Measurements from ENCODE around the gene ELP2.
"Not testable (repeated sequence)": the region's sequence is repeated elsewhere in the genome, so short reads cannot be mapped to it uniquely, and the experiment has no call there.

Gene ELP2

DNA sequence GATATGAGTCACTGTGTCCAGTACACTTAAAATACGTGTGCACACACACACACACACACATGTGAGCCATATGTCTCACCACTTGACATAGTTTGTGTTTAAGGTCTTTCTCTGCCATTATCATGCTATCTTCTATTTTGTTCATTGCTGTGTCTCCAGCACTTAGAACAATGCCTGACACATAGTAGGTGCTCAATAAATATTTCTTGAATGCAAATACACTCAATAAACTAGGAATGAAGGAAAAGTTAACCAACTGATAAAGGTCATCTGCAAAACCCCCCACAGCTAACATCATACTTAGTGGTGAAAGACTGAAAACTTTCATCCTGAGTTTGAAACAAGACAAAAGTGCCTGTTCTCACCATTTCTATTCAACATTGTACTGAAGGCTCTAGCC, 62.0 kb downstream of the ELP2 start:
- DNase-seq: no peak

DNA sequence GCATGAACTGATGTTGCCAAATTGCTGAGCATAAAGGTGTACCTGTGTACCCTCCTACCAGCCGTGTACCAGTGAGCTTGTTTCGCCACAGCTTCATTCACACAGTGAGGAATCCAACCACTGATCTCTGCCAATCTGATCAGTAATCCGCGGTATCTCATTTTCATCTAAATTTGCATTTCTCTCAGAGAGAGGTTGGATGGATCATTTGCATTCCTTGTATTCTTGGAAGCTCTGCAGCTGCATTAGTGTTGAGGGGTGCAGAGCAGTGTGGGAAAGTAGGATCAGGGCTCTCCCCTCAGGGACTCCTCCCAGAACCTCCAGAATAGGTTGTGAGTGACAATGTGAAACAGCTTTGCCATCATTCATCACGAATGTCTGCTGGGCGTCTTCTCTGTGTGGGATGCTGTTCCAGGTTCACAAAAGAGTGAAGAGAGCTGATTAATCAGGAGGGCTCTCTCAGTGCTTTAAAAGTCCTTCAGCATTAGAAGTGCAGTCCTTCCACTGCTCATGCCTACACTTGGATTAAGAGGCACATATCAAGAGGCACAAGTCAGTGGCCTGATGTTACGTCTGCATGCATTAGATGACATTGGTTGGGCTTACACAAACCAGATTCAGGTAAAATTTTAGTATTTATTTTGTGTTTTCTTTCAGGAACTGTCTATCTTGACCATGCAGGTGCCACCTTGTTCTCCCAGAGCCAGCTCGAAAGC, 65.1 kb downstream of the ELP2 start:
- no peak for DNase-seq

DNA sequence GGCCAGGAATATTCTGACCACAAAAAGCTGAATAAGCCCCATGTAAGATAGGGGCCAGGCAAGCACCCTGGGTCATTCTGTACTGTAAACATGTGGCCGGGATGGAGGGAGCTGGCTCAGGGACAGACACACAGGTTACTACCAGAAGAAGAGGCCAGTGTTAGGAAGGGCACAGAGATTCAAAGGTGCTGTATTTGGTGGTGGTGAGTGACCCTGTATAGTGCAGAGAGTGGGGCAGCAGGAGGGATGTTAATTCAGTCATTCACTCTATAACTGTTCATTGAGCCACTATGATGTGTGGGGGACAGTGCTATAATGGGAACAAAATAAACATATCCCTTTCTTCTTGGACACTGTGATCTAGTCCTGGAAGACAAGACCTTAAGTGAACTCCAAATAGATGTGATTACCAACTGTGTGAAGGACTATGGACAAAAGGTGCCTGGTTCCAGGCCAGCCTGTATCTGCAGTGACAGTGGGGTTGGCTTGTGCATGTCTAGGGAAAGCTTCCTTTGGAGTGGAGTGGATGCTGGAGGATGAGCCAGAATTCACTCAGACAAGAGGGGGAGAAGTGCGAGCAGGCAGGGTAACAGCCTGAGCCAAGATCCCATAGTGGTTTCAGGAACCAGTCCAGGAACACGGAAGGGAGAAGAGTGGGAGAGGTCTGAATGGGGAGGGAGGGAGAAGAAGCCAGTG, 65.9 kb downstream of the ELP2 start:
- DNase-seq: no peak

DNA sequence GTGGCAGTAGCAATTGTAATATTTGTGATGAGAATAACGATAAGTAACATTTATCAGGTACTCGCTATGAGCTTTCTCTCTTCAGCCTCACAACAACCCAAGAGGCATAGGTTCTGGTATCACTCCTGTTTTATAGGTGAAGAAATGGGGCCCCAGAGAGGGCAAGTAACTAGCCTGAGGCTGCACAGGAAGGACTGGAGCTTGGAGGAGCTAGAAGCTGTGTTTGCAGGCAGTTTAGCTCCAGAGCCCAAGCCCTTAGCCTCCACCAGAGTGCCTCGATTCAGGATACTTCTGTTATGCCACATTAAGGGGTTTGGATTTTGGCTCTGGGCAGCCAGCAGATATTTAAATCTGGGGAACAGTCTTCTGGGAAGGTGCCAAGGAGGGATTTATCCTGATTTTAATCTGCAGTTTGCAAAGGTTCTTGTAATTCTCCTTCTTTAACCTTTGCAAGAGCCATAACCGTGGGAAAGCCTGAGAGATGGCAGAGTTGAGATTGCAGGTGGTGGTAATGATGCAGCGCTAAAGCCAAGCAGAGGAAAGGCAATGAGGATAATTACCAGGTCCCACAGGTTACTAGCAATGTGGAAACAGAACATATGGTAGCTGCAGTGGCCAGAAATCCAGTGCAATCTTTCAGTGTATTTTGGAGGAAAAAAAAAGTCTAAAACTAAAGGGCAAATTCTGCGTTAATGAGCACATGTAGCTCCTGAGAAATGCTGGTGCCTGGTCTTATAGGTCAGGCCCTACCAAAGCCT, 66.7 kb downstream of the ELP2 start:
- DNase-seq: no peak

DNA sequence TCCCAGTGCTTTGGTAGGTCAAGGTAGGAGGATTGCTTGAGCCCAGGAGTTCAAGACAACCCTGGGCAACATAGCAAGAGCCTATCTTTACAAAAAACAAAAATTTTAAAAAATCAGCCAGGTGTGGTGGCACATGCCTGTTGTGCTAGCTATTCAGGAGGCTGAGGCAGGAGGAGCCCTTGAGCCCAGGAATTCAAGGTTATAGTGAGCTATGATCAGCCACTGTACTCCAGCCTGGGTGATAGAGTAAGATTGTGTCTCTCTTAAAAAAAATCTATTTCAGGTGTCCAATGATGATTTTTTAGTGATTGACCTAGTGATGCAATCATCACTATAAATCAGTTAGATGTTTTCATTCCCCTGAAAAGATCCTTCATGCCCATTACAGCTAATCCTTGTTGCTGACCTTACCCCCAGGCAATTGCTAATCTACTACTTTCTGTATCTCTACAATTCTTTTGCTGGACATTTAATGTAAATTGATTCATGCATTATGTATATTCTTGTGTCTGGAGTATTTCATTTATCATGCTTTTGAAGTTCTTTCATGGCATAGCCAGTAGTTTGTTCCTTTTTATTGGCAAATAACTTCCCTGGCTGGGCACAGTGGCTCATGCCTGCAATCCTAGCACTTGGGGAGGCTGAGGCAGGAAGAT, 67.9 kb downstream of the ELP2 start:
- no peak for DNase-seq

DNA sequence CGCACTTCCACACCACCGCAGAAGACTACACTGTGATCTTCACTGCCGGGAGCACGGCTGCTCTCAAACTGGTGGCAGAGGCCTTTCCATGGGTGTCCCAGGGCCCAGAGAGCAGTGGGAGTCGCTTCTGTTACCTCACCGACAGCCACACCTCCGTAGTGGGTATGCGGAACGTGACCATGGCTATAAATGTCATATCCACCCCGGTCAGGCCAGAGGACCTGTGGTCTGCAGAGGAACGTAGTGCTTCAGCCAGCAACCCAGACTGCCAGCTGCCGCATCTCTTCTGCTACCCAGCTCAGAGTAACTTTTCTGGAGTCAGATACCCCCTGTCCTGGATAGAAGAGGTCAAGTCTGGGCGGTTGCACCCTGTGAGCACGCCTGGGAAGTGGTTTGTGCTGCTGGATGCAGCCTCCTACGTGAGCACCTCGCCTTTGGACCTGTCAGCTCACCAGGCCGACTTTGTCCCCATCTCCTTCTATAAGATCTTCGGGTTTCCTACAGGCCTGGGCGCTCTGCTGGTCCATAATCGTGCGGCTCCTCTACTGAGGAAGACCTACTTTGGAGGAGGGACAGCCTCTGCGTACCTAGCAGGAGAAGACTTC, 70.1 kb downstream of the ELP2 start:
- no peak for DNase-seq

DNA sequence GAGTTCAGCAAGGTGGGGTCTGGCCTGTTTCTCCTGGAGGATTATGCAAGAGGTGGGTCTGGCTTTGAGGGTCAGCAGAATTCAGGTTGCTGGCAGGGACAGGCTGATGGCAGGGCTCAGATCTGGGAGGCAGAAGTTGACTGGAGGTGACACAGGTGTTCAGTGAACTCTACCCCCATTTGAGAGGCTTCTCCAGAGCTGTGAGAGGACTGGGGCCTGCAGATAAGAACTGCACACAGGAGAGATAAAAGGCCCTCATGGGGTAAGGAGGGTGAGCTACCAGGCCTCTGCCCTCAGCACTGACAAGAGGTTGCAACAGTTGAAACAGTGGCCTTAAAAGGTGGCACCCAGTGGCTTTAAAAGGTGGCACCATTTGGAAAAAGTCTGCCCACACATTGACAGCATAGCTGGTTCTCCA, 70.7 kb downstream of the ELP2 start:
- no peak for DNase-seq

DNA sequence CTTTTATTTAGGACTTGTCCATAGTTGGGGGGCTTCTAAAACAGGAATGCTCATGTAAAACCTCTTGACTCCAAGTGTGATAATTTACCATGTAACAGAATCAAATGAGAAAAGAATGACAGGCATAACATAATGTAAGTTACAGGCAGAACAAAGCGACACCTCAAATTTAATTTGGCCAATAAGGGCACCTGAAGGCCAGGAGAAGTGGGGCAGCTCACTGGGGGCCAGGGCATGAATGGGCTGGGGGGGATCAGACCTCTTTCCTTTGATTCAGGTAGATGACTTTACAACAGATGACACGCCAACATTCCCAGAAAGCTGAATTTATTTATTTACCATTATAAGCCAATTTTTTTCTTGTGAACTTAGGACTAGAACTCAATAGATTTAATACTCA, 72.1 kb downstream of the ELP2 start:
- no peak for DNase-seq

DNA sequence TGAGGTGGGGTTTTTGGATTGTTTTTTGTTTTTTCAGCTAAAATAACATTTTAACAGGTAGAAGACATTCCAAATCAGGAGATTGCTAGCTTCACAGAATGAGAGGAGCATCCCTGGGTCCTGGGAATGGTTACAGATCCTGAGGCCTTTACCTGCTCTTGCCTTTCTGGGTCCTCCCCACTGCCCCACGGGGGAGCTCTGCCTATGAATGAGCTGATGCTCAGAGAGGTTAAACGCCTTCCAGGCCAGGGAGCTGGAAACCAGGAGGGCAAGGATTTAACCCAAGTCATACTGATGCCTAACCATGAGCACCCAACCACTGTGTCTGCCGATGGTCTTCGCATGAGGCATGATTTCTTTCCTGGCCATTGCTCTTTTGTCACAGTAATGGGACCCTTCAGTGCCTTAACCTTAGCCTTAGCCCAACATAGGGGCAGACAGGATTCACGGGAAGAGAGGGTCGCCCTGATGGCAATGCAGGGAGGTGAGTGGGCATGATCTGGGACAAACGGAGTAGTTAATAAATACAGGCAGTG, 73.7 kb downstream of the ELP2 start:
- no peak for DNase-seq

DNA sequence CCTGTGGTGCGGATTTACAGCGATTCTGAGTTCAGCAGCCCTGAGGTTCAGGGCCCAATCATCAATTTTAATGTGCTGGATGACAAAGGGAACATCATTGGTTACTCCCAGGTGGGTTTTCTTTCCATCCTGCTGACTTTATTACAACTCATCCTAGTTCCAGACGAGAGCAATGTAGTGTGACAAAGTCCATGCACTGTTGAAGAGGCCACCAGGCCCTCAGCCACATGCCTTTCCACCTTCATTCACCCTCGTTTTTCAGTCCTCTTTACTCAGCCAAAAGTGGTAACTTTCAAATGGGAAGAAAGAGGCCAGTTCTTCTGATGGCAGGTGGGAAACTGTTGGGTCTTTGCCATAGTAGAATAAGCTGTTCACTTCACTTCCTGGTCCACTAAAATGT, 75.5 kb downstream of the ELP2 start:
- DNase-seq: no peak

DNA sequence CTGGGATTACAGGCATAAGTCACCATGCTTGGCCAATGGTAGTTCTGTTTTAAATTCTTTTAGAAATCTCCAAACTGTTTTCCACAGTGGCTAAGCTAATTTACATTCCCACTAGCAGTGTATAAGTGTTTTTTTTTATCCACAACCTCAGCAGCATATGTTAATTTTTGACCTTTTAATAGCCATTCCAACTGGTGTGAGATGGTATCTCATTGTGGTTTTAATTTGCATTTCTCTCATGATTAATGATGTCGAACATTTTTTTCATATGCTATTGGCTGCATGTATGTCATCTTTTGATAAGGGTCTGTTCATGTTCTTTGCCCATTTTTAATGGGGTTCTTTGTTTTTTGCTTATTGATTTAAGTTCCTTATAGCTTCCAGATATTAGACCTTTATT, 77.6 kb downstream of the ELP2 start:
- DNase-seq: no peak

DNA sequence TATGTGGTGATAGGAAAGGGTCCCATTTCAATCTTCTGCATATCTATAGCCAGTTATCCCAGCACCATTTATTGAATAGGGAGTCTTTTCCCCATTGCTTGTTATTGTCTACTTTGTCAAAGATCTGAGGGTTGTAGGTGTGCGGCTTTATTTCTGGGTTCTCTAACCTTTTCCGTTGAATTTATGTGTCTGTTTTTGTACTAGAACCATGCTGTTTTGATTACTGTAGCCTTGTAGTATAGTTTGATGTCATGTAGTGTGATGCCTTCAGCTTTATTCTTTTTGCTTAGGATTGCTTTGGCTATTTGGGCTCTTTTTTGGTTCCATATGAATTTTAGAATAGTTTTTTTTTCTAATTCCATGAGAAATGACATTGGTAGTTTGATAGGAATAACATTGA, 78.3 kb downstream of the ELP2 start:
- not testable (repeated sequence) for DNase-seq

DNA sequence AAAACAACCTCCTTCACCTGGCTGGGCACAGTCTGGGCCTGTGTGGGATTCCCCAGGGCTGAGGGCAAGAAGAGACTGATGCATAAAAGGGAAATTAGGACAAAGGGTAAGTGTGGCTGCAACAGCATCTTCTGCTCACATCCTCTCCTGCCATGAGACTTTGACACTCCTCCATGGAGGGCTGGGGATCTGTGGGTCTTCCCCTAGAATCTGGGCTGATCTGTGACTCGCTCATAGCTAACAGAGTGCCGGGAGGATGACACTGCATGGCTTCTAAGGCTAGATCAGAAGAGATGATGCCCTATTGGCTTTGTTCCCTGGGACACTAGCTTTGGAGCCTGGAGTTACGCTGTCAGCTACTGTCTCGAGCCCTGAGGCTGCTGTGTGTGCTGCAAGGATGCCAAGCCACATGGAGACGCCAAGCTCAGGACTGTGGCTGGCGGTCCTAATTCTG, 81.9 kb downstream of the ELP2 start:
- no peak for DNase-seq

DNA sequence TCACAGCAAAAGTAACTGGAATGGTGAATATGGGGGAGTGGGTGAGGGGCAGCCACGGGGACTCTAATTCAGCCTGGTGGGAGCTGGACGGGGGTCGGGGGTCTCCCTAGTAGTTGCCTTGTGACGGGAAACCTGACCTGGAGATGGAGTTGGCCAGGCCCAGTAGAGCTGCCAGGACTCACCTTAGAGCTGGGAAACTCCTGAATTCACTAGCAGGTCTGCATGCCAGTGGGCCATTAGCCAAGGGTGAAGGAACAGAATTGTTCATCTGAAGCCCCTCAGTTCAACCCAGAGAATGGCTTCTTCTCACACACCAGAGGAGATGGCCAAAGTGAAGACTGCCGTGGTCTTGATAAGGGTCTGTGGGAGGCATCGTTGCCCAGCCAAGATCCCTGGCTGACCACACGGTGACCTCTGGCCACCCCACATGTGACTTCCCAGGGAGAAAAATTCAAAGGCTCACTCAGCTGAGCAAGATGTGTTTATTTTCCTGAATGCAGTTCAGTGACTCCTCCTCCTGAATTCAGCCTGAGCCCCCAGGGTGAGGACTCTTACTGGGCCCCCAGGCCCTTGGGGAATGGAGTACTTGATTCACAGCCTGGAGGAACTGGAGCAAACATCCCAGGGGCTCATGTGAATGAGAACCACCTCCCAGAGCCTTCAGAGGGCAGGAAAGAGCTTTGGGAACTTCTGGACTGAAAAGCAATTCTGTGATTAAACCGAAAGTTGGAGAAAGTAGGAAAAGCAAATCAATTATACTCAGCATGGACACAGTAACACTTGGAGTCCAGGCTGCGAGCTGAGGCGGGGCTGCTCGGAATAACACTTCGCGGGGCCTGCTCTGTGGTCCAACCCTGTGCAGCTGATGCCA, 82.8 kb downstream of the ELP2 start:
- no peak for DNase-seq

DNA sequence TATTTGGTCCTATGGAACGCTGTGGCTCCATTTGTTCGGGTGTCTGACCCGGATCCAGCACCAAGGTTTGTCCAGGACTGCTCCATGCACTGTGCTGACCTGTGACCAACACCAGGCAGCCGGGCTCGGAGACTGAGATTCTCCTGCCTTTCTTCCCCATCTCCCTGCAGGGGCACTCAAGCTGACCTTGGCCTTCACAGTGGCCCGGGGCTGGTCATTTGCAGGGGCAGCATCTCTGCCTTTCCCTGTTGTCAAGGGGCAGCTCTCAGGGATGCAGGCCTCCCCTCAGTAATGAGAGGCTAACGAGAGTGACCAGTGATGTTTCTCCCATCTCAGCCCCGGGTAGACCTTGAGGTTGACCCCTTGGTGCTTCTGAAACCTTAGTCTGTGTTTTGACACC, 85.1 kb downstream of the ELP2 start:
- no peak for DNase-seq

DNA sequence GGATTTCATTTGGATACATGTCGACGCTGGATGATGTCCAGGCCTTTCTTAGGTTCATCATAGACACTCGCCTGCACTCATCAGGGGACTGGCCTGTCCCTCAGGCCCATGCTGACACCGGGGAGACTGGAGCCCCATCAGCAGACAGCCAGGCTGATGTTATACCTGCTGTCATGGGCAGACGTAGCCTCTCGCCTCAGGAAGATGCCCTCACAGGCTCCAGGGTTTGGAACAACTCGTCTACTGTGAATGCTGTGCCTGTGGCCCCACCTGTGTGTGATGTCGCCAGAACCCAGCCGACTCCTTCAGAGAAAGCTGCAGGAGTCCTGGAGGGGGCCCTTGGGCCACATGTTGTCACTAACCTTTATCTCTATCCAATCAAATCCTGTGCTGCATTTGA, 85.9 kb downstream of the ELP2 start:
- no peak for DNase-seq

DNA sequence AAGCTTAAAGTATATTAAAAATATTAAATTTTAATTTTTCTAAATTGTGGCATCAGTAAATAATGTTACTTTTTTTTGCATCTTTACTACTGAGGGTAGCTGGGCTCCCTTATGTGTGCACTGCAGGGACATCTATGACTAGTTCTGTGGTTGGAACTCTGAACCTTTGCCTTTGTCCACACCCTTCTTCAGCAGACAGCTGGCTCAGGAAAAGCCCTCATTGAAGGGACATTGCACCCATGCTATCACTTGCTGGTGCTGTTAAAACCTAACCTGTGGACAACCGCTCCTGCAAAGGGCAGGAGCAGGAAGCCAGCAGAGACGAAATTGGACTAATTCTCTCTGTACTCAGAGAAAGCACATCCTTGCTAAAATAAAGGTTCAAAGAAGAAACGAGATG, 87.6 kb downstream of the ELP2 start:
- no peak for DNase-seq

DNA sequence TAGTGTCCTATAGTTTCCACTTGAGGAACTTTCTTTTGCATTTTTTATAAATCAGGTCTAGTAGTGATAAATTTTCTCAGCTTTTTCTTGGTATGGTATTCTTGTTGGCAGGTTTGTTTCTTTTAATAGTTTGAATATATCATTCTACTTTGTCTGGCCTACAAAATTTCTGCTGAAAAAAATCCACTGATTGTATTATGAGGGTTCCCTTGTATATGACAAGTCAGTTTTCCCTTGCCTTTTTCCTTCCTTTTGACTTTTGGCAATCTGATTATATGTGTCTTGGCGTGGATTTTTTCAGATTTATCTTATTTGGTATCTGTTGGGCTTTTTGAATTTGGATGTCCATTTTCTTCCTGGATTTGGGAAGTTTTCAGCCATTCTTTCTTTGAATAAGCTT, 99.5 kb downstream of the ELP2 start:
- DNase-seq: no peak

All from SHP77 (cell line).